GM18867 (cell line): ENCODE measurements around the gene SRSF6.
A peak's percentile ranks its signal among the peaks of the same experiment; 100 is the strongest.
"Not testable (repeated sequence)": the region's sequence is repeated elsewhere in the genome, so short reads cannot be mapped to it uniquely, and the experiment has no call there.

Experiments
- ATAC-seq: cut with Tn5 transposase; IDR thresholded peaks from one replicate; pipeline ENCODE4 v1.9.1; 2021; ENCODE audit warnings: mild to moderate bottlenecking, moderate library complexity; ENCODE audit not compliant: unreplicated experiment

The SRSF6 gene

GRCh38 chr20:43448748-43449535 is 8.8 kb upstream of the SRSF6 start:
- no peak for ATAC-seq

- no peak for ATAC-seq
Observed at GRCh38 chr20:43450841-43451799, 6.6 kb upstream of the SRSF6 start.

- ATAC-seq, result no peak
Observed at GRCh38 chr20:43452404-43453126, 5.1 kb upstream of the SRSF6 start.

- ATAC-seq, result not testable (repeated sequence)
Observed at GRCh38 chr20:43456252-43456651, 1.4 kb upstream of the SRSF6 start.

- peak; percentile 79 for ATAC-seq
Observed at GRCh38 chr20:43456809-43457639, 672 bp upstream of the SRSF6 start.

GRCh38 chr20:43458422-43458924 is 777 bp downstream of the SRSF6 start:
- ATAC-seq, result no peak

- no peak for ATAC-seq
Observed at GRCh38 chr20:43459022-43459942, 1.6 kb downstream of the SRSF6 start.

GRCh38 chr20:43460172-43460829 is 2.6 kb downstream of the SRSF6 start:
- no peak for ATAC-seq

GRCh38 chr20:43460830-43461200 is 3.1 kb downstream of the SRSF6 start:
- ATAC-seq, result no peak

- no peak for ATAC-seq
Observed at GRCh38 chr20:43461894-43462659, 4.4 kb downstream of the SRSF6 start.

GRCh38 chr20:43462660-43463526 is 5.2 kb downstream of the SRSF6 start:
- no peak for ATAC-seq

- no peak for ATAC-seq
Observed at GRCh38 chr20:43463527-43464218, 6.0 kb downstream of the SRSF6 start.

GRCh38 chr20:43464219-43464790 is 6.6 kb downstream of the SRSF6 start:
- ATAC-seq, result no peak

- ATAC-seq, result no peak
Observed at GRCh38 chr20:43465625-43465943, 7.9 kb downstream of the SRSF6 start.

GRCh38 chr20:43467589-43467988 is 9.9 kb downstream of the SRSF6 start:
- no peak for ATAC-seq
